ENCODE measurements around the gene LASP1.
"Not testable (repeated sequence)": the region's sequence is repeated elsewhere in the genome, so short reads cannot be mapped to it uniquely, and the experiment has no call there.

Gene LASP1

GRCh38 chr17:38869526-38870258, at the start of gene LASP1:
TSS of gene LASP1 (plus strand) at chr17:38870058. CDS start at chr17:38870190, 132 bp downstream.
- DNase-seq (ENCODE audit: low read depth in 3 of 3), result peak; percentile 73 to 85 (median 78)

- DNase-seq (ENCODE audit: low read depth in 3 of 3), result peak; percentile 93 to 95 (median 95)
These were observed 44.7 kb upstream of the LASP1 start, which contains the start of gene CWC25 for GRCh38 chr17:38824899-38825761. TSS of gene CWC25 (minus strand) at chr17:38825321. CDS start at chr17:38825183, 138 bp downstream.

- no peak for DNase-seq (ENCODE audit: low read depth in 3 of 3)
These were observed 44.1 kb upstream of the LASP1 start for GRCh38 chr17:38825762-38826247.

- no peak for DNase-seq (ENCODE audit: low read depth in 3 of 3)
These were observed 25.5 kb upstream of the LASP1 start for GRCh38 chr17:38844261-38844757.

GRCh38 chr17:38848557-38848891, 21.3 kb upstream of the LASP1 start:
- no peak for DNase-seq (ENCODE audit: low read depth in 3 of 3)

- DNase-seq (ENCODE audit: low read depth in 3 of 3), result no peak
These were observed 20.8 kb upstream of the LASP1 start for GRCh38 chr17:38848939-38849605.

- DNase-seq (ENCODE audit: low read depth in 3 of 3), result no peak
These were observed 19.5 kb upstream of the LASP1 start for GRCh38 chr17:38850374-38850773.

GRCh38 chr17:38851434-38851833, 18.4 kb upstream of the LASP1 start:
- DNase-seq (ENCODE audit: low read depth in 3 of 3), result no peak

- no peak for DNase-seq (ENCODE audit: low read depth in 3 of 3)
These were observed 17.0 kb upstream of the LASP1 start for GRCh38 chr17:38852771-38853291.

GRCh38 chr17:38853292-38854219, 16.3 kb upstream of the LASP1 start, which contains the start of gene RPL23:
TSS of gene RPL23 (minus strand) at chr17:38853721. CDS start at chr17:38853710, 11 bp downstream.
- peak; percentile 81 to 90 (median 89) for DNase-seq (ENCODE audit: low read depth in 3 of 3)

- DNase-seq (ENCODE audit: low read depth in 3 of 3), result not testable (repeated sequence)
These were observed 14.7 kb upstream of the LASP1 start for GRCh38 chr17:38855101-38855714.

GRCh38 chr17:38857271-38857670, 12.6 kb upstream of the LASP1 start:
- no peak for DNase-seq (ENCODE audit: low read depth in 3 of 3)

GRCh38 chr17:38861399-38861843, 8.4 kb upstream of the LASP1 start:
- no peak for DNase-seq (ENCODE audit: low read depth in 3 of 3)

- no peak for DNase-seq (ENCODE audit: low read depth in 3 of 3)
These were observed 5.0 kb upstream of the LASP1 start for GRCh38 chr17:38864636-38865398.

- DNase-seq (ENCODE audit: low read depth in 3 of 3), result peak in 2 of 3 experiments; percentile 62 to 77
These were observed 2.5 kb upstream of the LASP1 start for GRCh38 chr17:38867179-38867967.

GRCh38 chr17:38867968-38868816, 1.7 kb upstream of the LASP1 start:
- no peak for DNase-seq (ENCODE audit: low read depth in 3 of 3)

- peak; percentile 85 to 90 (median 89) for DNase-seq (ENCODE audit: low read depth in 3 of 3)
These were observed 887 bp upstream of the LASP1 start for GRCh38 chr17:38868817-38869525.

Measured in stimulated activated CD4-positive, alpha-beta T cell treated with anti-CD3 and anti-CD28 coated beads, TNF-alpha, amount 100 ng/mL, for 24 hours (primary cell).